KBM-7 (cell line): ENCODE data around the gene TMEM271.

ENCODE experiments used
- DNase-seq: peaks from one replicate; pipeline ENCODE4 v3.0.0-alpha.2; 2015
- in situ Hi-C: fragments of 300-500 bp; cut with MboI; formaldehyde crosslinking; loops from 2 replicates; pipeline ENCODE4 v1.14.3; 2020; ENCODE audit warnings: low sequenced_read_pairs, low pct_unique_long_range_greater_than_20kb, mixed read lengths

The TMEM271 gene

DNA sequence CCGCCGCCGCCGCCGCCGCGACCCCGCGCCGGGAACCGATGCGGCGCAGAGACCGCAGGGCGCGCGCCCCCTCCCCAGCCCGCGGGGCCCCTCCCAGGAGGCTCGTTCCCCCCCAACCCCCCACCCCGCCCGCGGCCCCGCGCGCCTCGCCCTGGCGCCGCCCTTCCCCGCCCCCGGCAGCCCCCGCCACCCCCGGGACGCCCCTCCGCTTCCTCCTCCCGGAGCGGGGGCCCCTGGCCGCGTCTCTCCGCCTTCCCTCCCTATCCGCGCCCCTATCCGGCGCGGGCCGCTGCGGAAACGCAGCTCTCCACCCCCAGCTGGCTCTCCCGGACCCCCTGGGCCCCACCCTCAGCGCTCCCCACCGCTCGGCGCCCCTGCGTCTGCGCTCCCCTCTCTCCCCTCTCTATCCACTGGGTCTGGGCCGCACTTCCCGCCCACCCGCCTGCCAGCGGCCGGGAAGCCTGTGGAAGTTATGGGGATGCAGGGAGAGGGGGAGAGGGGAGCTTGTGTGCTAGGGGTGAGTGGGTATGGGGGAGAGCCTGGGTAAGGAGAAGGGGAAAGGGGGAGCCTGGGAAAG lies at the start of gene TMEM271:
TMEM271 (minus strand) TSS at position 51 of the 577 bp plus-strand sequence. CDS start 233 bp downstream, outside the sequence.
- peak; percentile 28 for DNase-seq
- in situ Hi-C loops, result no loop called here

DNA sequence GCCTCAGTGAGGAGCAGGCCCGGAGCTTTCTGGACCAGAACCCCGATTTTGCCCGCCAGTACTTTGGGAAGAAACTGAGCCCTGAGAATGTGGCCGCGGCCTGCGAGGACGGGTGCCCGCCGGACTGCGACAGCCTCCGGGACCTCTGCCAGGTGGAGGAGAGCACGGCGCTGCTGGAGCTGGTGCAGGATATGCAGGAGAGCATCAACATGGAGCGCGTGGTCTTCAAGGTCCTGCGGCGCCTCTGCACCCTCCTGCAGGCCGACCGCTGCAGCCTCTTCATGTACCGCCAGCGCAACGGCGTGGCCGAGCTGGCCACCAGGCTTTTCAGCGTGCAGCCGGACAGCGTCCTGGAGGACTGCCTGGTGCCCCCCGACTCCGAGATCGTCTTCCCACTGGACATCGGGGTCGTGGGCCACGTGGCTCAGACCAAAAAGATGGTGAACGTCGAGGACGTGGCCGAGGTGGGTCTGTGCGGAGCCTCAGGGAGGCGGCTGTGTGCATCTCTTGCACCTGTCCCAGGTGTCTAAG lies 49.6 kb upstream of the TMEM271 start:
- in situ Hi-C loops, result no loop called here
- DNase-seq, result no peak

- DNase-seq, result no peak
- in situ Hi-C loops, result no loop called here
These were observed 48.9 kb upstream of the TMEM271 start, which contains the start of gene PDE6B for GRCh38 chr4:624705-625590. Gene PDE6B, plus strand, starts transcription at chr4:625573. Its CDS starts 54 bp downstream, at chr4:625627.

DNA sequence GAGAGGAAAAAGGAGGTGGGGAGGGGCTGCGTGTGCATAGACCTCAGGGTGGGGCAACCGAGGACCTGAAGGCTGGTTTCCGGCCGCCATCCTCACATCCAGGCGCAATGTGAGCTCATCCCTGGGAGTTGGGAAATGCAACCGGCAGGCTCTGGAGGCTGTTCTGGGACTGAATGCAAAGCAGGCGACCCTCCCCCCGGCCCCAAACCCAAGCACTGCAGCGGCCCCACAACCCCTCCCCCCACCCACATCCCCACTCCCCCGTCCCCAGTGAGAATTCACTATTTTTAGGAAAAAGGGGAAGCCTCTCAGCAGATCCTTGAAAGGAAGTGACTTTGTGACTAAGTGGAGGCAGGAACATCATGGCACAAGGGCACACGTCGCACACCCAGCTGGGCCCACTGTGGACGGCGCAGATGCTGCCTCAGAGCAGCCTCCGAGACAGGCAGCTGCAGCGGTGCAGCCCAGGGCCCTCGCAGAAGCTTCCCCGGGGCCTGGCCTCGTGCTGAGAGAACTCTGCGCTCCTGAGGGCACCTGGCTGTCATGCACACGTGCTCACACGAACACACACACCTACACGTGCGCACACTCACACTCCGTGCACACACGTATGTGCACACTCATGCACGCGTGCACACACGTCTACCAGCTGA lies 47.9 kb upstream of the TMEM271 start:
- in situ Hi-C loops, result no loop called here
- DNase-seq, result no peak

GRCh38 chr4:622996-623913 lies 47.2 kb upstream of the TMEM271 start:
- DNase-seq, result no peak
- in situ Hi-C loops, result no loop called here

- no peak for DNase-seq
- in situ Hi-C loops, result no loop called here
These were observed 46.2 kb upstream of the TMEM271 start for GRCh38 chr4:622071-622995.

DNA sequence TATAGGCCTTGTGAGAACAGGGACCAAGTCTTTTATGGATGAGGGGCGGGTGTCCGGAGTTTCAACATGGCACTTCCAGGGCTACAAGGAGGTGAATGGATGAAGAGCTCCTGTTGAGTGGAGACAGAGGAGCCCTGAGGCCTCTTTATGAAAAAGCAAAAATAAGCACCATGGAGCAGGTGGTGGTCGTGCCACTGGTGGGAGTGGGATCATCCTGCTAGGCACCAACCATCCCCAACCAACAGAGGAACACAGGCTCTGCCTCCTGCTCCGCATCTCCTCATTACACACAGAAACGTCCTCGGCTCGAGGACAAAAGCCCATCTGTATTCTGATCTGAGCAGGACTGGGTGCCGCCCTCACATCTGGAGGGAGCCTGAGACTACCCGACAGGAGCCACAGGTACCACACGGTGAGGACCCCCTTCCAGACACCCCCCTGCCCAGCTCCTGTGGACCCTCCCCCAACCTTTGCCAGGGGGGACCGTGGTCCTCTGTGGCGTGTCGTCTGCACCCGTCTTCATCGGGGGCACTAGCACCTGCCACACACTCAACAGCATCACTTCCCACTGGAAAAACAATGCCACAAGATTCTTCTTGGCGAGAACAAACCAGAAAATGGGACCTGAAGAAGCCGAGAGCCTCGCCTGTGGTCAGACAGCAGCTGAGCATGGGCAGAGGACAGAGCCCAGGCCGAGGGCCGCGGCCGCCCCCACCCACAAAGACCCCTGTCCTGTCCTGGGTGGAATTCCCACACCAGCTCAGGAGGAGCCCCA lies 45.4 kb upstream of the TMEM271 start:
- in situ Hi-C loops, result no loop called here
- DNase-seq, result no peak

- in situ Hi-C loops, result no loop called here
- DNase-seq, result no peak
These were observed 44.8 kb upstream of the TMEM271 start for GRCh38 chr4:620851-621261.

DNA sequence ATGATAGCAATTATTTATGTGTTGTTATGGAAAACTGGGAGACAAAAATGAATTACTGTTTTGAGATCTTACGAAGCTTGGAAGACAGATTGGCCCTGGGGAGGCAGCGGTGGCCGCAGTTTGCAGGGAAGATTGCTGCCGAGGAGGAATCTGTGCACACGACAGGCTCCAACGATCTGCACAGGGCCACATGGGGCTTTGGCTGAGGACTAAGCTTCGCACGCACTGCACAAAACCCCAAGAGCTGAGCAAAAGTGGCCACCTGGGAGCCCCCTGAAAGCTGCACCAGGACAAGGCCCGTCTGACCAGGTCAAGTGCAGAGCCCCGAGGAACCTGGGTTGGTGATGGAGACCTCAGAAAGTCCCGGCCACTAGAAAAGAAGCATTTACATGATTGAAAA lies 44.1 kb upstream of the TMEM271 start:
- DNase-seq, result no peak
- in situ Hi-C loops, result no loop called here

GRCh38 chr4:617644-618641 lies 41.8 kb upstream of the TMEM271 start:
- no peak for DNase-seq
- in situ Hi-C loops, result no loop called here

DNA sequence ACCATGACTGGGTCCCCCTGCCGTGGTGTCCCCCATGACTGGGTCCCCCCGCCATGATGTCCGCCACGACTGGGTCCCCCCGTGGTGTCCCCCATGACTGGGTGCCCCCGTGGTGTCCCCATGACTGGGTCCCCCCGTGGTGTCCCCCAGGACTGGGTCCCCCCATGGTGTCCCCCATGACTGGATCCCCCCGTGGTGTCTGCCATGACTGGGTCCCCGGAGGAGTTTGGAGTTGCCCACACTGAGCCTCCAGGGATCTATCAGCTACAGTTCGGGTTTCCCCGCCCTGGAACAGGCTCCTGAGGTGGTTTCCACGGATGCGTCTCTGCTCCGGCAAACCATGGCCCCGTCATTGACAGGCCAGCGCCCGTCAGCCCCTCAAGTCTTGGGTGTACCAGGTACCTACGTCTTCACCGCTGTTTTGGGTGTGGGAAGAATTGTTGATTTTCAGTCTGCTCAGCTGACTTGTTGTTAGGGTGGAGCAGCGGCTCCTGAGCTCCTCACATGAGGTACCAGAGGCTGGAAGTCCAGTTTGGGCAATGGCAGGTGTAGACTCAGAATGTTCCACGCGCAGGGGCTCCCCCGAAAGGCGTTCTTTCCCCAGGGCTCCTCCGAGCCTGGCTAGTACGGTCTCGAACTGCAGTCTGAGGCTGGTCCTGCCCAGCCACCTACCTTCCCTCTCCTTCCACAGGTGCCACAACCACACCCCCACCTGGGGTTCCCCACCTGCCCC lies 41.0 kb upstream of the TMEM271 start:
- in situ Hi-C loops, result no loop called here
- no peak for DNase-seq

DNA sequence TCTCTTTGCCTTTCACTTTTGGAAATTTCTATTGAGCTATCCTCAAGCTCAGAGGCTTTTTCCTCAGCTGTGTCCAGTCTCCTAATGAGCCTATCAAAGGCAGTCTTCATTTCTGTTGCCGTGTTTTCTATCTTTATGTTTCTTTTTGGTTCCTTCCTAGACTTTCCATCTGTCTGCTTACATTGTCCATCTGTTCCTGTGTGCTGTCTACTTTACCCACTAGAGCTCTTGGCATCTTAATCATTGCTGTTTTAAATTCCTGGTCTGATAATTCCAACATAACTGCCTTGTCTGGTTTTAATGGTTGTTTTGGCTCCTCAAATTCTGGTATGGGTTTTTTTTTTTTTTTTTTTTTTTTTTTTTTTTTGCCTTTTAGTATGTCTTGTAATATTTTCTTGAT lies 40.0 kb upstream of the TMEM271 start:
- in situ Hi-C loops, result no loop called here

DNA sequence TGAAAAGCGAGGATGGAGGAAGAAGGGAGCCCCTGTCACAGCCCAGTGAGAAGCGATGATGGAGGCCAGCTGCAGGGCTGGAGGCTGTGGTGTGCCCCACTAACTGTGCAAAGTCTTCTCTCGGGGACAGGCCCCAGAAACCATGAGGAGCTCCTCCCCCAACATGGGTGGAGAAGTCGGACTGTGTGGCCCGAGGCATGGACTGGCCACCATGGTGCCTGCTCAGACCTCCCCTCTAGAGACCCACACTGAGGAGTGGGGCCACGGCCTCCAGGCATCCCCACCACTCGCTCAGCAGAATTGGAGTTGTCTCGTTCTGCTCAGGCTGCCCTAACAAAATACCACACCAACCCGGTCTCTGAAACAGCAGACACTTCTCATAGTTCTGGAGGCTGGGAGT lies 37.0 kb upstream of the TMEM271 start:
- in situ Hi-C loops, result no loop called here
- DNase-seq, result no peak

More for the DNA sequence above, 40.0 kb upstream of the TMEM271 start:
- DNase-seq, result no peak

DNA sequence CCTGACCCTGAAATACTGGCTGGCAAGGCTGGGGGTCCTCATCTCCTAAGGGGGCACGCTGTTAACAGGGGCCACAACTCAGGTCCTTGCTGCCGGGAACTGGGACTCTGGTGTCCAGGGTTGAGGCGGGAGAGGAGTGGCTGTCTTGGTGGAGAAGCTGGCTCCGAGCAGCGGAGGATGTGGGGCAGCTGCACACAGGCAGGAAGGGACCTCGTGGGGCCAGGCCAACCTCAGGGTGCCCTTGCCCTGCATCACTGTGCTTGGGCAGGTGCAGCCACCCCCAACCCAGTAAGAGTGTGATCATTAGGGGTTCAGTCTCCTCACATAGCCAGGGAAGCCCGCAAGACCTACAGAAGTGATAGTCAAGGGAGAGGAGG lies 36.6 kb upstream of the TMEM271 start:
- DNase-seq, result no peak
- in situ Hi-C loops, result no loop called here

DNA sequence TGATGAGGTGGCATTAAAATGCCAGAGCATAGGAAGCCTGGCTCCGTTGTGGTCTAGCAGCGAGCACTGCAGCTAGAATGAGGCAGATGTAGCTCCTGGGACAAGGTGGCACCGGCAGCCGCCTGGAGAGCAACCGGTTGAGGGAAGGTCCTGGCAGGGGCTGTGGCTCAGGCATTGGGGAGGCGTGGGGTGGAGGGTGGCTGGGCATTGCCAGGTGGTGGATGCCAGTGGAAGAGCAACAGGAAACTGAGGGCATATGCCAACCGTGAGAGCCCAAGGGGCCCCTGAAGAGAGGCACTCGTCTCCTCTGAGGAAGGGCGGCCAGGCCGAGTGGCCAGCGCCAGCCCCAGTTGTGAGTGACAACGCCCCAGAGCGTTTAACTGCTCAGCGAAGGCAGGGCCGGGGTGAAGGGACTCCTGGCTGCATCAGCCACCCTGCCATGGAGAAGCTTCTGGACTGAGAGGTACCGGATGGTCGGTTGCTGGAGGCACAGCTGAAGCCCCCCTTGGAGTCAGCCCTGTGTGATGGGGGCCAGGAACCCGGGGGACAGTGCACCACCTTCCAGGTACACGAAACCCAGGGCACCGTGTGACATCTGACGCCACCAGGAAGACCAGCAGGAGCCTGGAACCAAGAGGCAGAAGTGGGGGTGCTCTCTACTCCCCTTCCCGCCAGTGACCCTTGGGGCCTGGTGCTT lies 36.1 kb upstream of the TMEM271 start:
- DNase-seq, result no peak
- in situ Hi-C loops, result no loop called here
